Fibroblast of the aortic adventitia (primary cell): ENCODE data around the gene PCDHGA8. TPM values are rescaled to one million over a fixed set of nuclear protein-coding genes. Genes with fewer than 3 reads are reported as not detected.
A peak's percentile ranks its signal among the peaks of the same experiment; 100 is the strongest.
"Not testable (repeated sequence)": the region's sequence is repeated elsewhere in the genome, so short reads cannot be mapped to it uniquely, and the experiment has no call there.

ENCODE experiments used
- DNase-seq: peaks from one replicate; pipeline ENCODE4 v3.0.0-alpha.2; 2010; ENCODE audit warnings: low read depth
- H3K4me3 ChIP-seq: 2 replicates; pipeline ENCODE4 v1.5.1; 2011; ENCODE audit warnings: low read depth, mild to moderate bottlenecking, control low read depth, low read length, moderate library complexity
- CTCF ChIP-seq: IDR thresholded peaks from 2 replicates; pipeline ENCODE4 v1.5.1; 2011; ENCODE audit warnings: mild to moderate bottlenecking, low read length, control low read depth, inconsistent platforms; ENCODE audit not compliant: insufficient read depth
- total RNA-seq: library from RNA; depleted of rRNA; stranded (reverse); fragments of >200 nt; gene quantifications from 2 replicates; pipeline ENCODE4 v1.2.3, GENCODE V29; 2012; ENCODE audit warnings: low replicate concordance

The PCDHGA8 gene
- total RNA-seq, 1 donor = 3.8 TPM

- peak; percentile 72 for TF ChIP-seq CTCF
- peak; percentile 66 for DNase-seq
- peak within 1 kb of the TSS; percentile 60 for H3K4me3 ChIP-seq
Observed at GRCh38 chr5:141387557-141388311, 4.7 kb upstream of the PCDHGA8 start, which contains the start of gene PCDHGB4. TSS of gene PCDHGB4 (plus strand) at chr5:141387698. CDS start at chr5:141387885, 187 bp downstream.

- H3K4me3 ChIP-seq = no peak overlapping the region
- no peak for TF ChIP-seq CTCF
- no peak for DNase-seq
Observed at GRCh38 chr5:141388661-141389060, 3.8 kb upstream of the PCDHGA8 start.

GRCh38 chr5:141389153-141390042 lies 3.0 kb upstream of the PCDHGA8 start:
- H3K4me3 ChIP-seq = no peak overlapping the region
- no peak for DNase-seq
- no peak for TF ChIP-seq CTCF

- TF ChIP-seq CTCF = no peak
- no peak overlapping the region for H3K4me3 ChIP-seq
- no peak for DNase-seq
Observed at GRCh38 chr5:141393267-141393666, 834 bp downstream of the PCDHGA8 start.

- not testable (repeated sequence) for DNase-seq, H3K4me3 ChIP-seq
Observed at GRCh38 chr5:141394401-141395187, 2.2 kb downstream of the PCDHGA8 start.

- peak; percentile 67 for TF ChIP-seq CTCF
- peak; percentile 71 for DNase-seq
- peak within 1 kb of the TSS; percentile 62 for H3K4me3 ChIP-seq
Observed at GRCh38 chr5:141397756-141398551, 5.5 kb downstream of the PCDHGA8 start, which contains the start of gene PCDHGB5. TSS of gene PCDHGB5 (plus strand) at chr5:141397947. CDS start at chr5:141398128, 181 bp downstream.
